ENCODE data around the gene PHGDH.

The PHGDH gene

GRCh38 chr1:119766374-119766794, 54.6 kb downstream of the PHGDH start:
- no peak for DNase-seq (ENCODE audit: extremely low read depth, low read depth)
- no peak for TF ChIP-seq CTCF (IDR thresholded peaks at IDR 0.05; ENCODE audit: low read depth, low read length)

GRCh38 chr1:119767486-119767885, 55.8 kb downstream of the PHGDH start:
- DNase-seq (ENCODE audit: extremely low read depth, low read depth) = no peak
- no peak for TF ChIP-seq CTCF (IDR thresholded peaks at IDR 0.05; ENCODE audit: low read depth, low read length)

GRCh38 chr1:119768778-119769177, 57.0 kb downstream of the PHGDH start, which contains the start of gene HMGCS2:
Gene HMGCS2 (minus strand): TSS chr1:119768905. CDS start chr1:119768844, 61 bp downstream.
- no peak for DNase-seq (ENCODE audit: extremely low read depth, low read depth)
- TF ChIP-seq CTCF (IDR thresholded peaks at IDR 0.05; ENCODE audit: low read depth, low read length) = no peak

GRCh38 chr1:119771016-119771415, 59.3 kb downstream of the PHGDH start:
- DNase-seq (ENCODE audit: extremely low read depth, low read depth) = no peak
- TF ChIP-seq CTCF (IDR thresholded peaks at IDR 0.05; ENCODE audit: low read depth, low read length) = no peak

GRCh38 chr1:119771770-119772169, 60.0 kb downstream of the PHGDH start:
- DNase-seq (ENCODE audit: extremely low read depth, low read depth) = peak; percentile 15
- no peak for TF ChIP-seq CTCF (IDR thresholded peaks at IDR 0.05; ENCODE audit: low read depth, low read length)

GRCh38 chr1:119772298-119772697, 60.6 kb downstream of the PHGDH start:
- no peak for DNase-seq (ENCODE audit: extremely low read depth, low read depth)
- no peak for TF ChIP-seq CTCF (IDR thresholded peaks at IDR 0.05; ENCODE audit: low read depth, low read length)

GRCh38 chr1:119773711-119774241, 62.0 kb downstream of the PHGDH start:
- peak; percentile 25 for DNase-seq (ENCODE audit: extremely low read depth, low read depth)

More at GRCh38 chr1:119773711-119774241, 62.0 kb downstream of the PHGDH start:
- TF ChIP-seq CTCF (IDR thresholded peaks at IDR 0.05; ENCODE audit: low read depth, low read length) = no peak
